HG02571 (cell line): ENCODE results near the gene BRSK2.
"Not testable (repeated sequence)": the region's sequence is repeated elsewhere in the genome, so short reads cannot be mapped to it uniquely, and the experiment has no call there.

Experiments used
- ATAC-seq: cut with Tn5 transposase; IDR thresholded peaks from one replicate; pipeline ENCODE4 v1.9.1; 2021; ENCODE audit warnings: mild to moderate bottlenecking, moderate library complexity; ENCODE audit not compliant: unreplicated experiment

BRSK2 gene

GRCh38 chr11:1389932-1390568 is at the start of gene BRSK2:
BRSK2 (plus strand) TSS chr11:1389934; CDS start chr11:1390285, 351 bp downstream.
- no peak for ATAC-seq

GRCh38 chr11:1340111-1340510 is 49.6 kb upstream of the BRSK2 start:
- no peak for ATAC-seq

GRCh38 chr11:1341226-1341625 is 48.5 kb upstream of the BRSK2 start:
- ATAC-seq = not testable (repeated sequence)

- no peak for ATAC-seq
Observed at GRCh38 chr11:1341928-1342524, 47.7 kb upstream of the BRSK2 start.

- ATAC-seq = no peak
Observed at GRCh38 chr11:1342946-1343345, 46.8 kb upstream of the BRSK2 start.

- ATAC-seq = no peak
Observed at GRCh38 chr11:1343391-1344055, 46.2 kb upstream of the BRSK2 start.

GRCh38 chr11:1344056-1344635 is 45.6 kb upstream of the BRSK2 start:
- ATAC-seq = no peak

- ATAC-seq = no peak
Observed at GRCh38 chr11:1345737-1346513, 43.8 kb upstream of the BRSK2 start.

- no peak for ATAC-seq
Observed at GRCh38 chr11:1346669-1347390, 42.9 kb upstream of the BRSK2 start.

GRCh38 chr11:1347411-1347999 is 42.2 kb upstream of the BRSK2 start:
- ATAC-seq = not testable (repeated sequence)

GRCh38 chr11:1348146-1348795 is 41.5 kb upstream of the BRSK2 start:
- no peak for ATAC-seq

GRCh38 chr11:1348796-1349326 is 40.9 kb upstream of the BRSK2 start:
- no peak for ATAC-seq

- ATAC-seq = no peak
Observed at GRCh38 chr11:1349327-1350041, 40.2 kb upstream of the BRSK2 start.

GRCh38 chr11:1350086-1350725 is 39.5 kb upstream of the BRSK2 start:
- no peak for ATAC-seq

- ATAC-seq = no peak
Observed at GRCh38 chr11:1351278-1351937, 38.3 kb upstream of the BRSK2 start.

GRCh38 chr11:1352696-1353382 is 36.9 kb upstream of the BRSK2 start:
- ATAC-seq = no peak
